Prostate gland (tissue), 2 donors: ENCODE measurements around the gene SREK1IP1.

ENCODE experiments used
- POLR2A ChIP-seq: fragments of 450-650 bp; IDR thresholded peaks from one replicate; pipeline ENCODE4 v1.6.1; 2016; ENCODE audit warnings: antibody characterized with exemption, mild to moderate bottlenecking
- TF ChIP-seq, protein P1 (sequence below), 4 experiments: fragments of 200-600 bp in 2 of 4; fragments of 450-650 bp in 2 of 4; sonication (generic) in 2 of 4; IDR thresholded peaks; 1 replicate in 3 of 4; 2 replicates in 1 of 4; pipeline ENCODE4 v1.5.1; 2016 to 2019; ENCODE audit warnings: antibody characterized with exemption in 4 of 4, mild to moderate bottlenecking in 2 of 4, moderate library complexity in 2 of 4

DNA sequence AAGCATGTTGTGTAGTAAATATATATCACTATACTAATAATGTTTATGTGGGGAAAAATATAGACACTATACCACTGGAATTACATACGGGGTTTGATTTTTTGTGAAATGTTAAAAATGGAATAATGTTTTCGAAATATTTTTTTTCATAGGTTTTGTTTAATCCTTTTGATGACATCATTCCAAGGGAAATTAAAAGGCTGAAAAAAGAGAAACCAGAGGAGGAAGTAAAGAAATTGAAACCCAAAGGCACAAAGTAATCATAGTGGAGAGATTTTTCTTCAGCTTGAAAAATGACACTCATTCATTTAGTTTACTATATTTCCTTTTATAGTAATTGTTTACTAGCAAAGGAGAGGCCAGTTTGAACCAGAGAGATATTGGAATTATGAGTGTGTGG is 17.9 kb upstream of the SREK1IP1 start:
- TF ChIP-seq, protein P1, sequence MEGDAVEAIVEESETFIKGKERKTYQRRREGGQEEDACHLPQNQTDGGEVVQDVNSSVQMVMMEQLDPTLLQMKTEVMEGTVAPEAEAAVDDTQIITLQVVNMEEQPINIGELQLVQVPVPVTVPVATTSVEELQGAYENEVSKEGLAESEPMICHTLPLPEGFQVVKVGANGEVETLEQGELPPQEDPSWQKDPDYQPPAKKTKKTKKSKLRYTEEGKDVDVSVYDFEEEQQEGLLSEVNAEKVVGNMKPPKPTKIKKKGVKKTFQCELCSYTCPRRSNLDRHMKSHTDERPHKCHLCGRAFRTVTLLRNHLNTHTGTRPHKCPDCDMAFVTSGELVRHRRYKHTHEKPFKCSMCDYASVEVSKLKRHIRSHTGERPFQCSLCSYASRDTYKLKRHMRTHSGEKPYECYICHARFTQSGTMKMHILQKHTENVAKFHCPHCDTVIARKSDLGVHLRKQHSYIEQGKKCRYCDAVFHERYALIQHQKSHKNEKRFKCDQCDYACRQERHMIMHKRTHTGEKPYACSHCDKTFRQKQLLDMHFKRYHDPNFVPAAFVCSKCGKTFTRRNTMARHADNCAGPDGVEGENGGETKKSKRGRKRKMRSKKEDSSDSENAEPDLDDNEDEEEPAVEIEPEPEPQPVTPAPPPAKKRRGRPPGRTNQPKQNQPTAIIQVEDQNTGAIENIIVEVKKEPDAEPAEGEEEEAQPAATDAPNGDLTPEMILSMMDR (IDR thresholded peaks at IDR 0.05): no peak
- TF ChIP-seq POLR2A: no peak
